ENCODE data around the gene GLB1L2.
"Not testable (repeated sequence)": the region's sequence is repeated elsewhere in the genome, so short reads cannot be mapped to it uniquely, and the experiment has no call there.

The GLB1L2 gene

GRCh38 chr11:134313821-134314607, 17.8 kb upstream of the GLB1L2 start:
- Histone ChIP-seq H3K4me2 (ENCODE audit: low read length) (no peak overlapping the region), H3K4me1 (ENCODE audit: insufficient read depth, low read length, severe bottlenecking) (no peaks in the 10 kb centered on the region), H2AFZ (ENCODE audit: low read length) (no peak overlapping the region), H3F3A (ENCODE audit: insufficient read depth, low read length) (no peaks in the 10 kb centered on the region), H3K9ac (ENCODE audit: low read length) (no peak overlapping the region), H3K27ac (ENCODE audit: low read depth, low read length, poor library complexity, severe bottlenecking) (no peak overlapping the region), H3K9me2 (ENCODE audit: low read depth, low read length) (no peaks in the 10 kb centered on the region), H3K36me3 (ENCODE audit: insufficient read depth, low read length) (no peaks in the 10 kb centered on the region), H3K9me3 (ENCODE audit: low read length) (no peaks in the 10 kb centered on the region), H3K79me2 (ENCODE audit: insufficient read depth, low read length) (no peaks in the 10 kb centered on the region), H4K20me1 (ENCODE audit: insufficient read depth, low read length) (no peaks in the 10 kb centered on the region), H3K27me3 (ENCODE audit: insufficient read depth, low read length) (no peaks in the 10 kb centered on the region), H3K4me3 (ENCODE audit: low read depth, low read length, poor library complexity, severe bottlenecking) (no peak overlapping the region)
- TF ChIP-seq CTCF (IDR thresholded peaks at IDR 0.05; ENCODE audit: low read length) (no peak), EZH2 (IDR thresholded peaks at IDR 0.05; ENCODE audit: borderline replicate concordance, low read length) (no peak)

DNA sequence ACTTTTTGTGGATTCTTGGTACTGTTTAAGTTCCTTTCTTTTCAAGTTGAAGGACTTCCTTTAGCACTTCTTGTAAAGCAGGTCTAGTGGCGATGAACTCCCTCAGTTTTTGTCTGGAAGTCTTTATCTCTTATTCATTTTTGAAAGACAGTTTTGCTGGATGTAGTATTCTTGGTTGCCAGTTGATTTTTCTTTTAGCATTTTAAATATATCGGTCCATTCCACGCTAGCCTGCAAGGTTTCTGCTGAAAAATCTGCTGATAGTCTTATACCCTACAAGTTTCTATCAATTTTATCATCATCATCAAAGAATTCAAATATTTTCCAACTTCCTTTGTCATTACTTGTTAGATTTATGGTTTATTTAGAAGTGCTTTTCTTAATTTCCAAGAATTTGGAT, 14.7 kb upstream of the GLB1L2 start:
- Histone ChIP-seq H3K4me2 (ENCODE audit: low read length) (no peak overlapping the region), H3K36me3 (ENCODE audit: insufficient read depth, low read length) (no peaks in the 10 kb centered on the region), H3K9me2 (ENCODE audit: low read depth, low read length) (no peaks in the 10 kb centered on the region), H3K27me3 (ENCODE audit: insufficient read depth, low read length) (no peaks in the 10 kb centered on the region), H3F3A (ENCODE audit: insufficient read depth, low read length) (no peaks in the 10 kb centered on the region), H3K79me2 (ENCODE audit: insufficient read depth, low read length) (no peaks in the 10 kb centered on the region), H3K9ac (ENCODE audit: low read length) (no peak overlapping the region), H3K4me1 (ENCODE audit: insufficient read depth, low read length, severe bottlenecking) (no peaks in the 10 kb centered on the region), H3K4me3 (ENCODE audit: low read depth, low read length, poor library complexity, severe bottlenecking) (no peak overlapping the region), H4K20me1 (ENCODE audit: insufficient read depth, low read length) (no peaks in the 10 kb centered on the region), H3K27ac (ENCODE audit: low read depth, low read length, poor library complexity, severe bottlenecking) (no peak overlapping the region), H2AFZ (ENCODE audit: low read length) (no peak overlapping the region), H3K9me3 (ENCODE audit: low read length) (no peaks in the 10 kb centered on the region)
- no peak for TF ChIP-seq CTCF (IDR thresholded peaks at IDR 0.05; ENCODE audit: low read length)

DNA sequence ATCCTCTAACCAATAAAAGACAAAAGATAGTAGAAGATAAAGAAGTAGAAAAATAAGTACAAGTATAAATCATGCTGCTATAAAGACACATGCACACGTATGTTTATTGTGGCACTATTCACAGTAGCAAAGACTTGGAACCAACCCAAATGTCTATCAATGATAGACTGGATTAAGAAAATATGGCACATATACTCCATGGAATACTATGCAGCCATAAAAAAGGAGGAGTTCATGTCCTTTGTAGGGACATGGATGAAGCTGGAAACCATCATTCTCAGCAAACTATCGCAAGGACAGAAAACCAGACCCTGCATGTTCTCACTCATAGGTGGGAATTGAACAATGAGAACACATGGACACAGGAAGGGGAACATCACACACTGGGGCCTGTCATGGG, 10.4 kb upstream of the GLB1L2 start:
- not testable (repeated sequence) for H3K4me3 ChIP-seq (ENCODE audit: low read depth, low read length, poor library complexity, severe bottlenecking)

DNA sequence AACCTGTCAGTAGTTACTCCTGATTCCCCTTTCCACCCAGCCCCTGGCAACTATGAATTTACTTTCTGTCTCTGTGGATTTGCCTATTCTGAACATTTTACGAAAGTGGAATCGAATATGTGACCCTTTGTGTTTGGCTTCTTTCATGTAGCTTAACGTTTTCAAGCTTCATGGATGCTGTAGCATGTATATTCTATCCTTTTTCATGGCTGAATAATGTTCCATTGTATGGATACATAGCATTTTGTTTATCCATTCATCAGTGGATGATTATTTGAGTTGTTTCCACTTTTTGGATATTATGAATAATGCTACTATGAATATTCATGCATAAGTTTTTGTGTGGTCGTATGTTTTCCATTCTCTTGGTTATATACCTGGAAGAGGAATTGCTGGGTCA, 9.2 kb upstream of the GLB1L2 start:
- H4K20me1 ChIP-seq (ENCODE audit: insufficient read depth, low read length), result no peaks in the 10 kb centered on the region
- no peak overlapping the region for H3K9ac ChIP-seq (ENCODE audit: low read length)
- H3F3A ChIP-seq (ENCODE audit: insufficient read depth, low read length), result no peaks in the 10 kb centered on the region
- no peaks in the 10 kb centered on the region for H3K36me3 ChIP-seq (ENCODE audit: insufficient read depth, low read length)
- H3K4me3 ChIP-seq (ENCODE audit: low read depth, low read length, poor library complexity, severe bottlenecking), result no peak overlapping the region
- no peaks in the 10 kb centered on the region for H3K9me2 ChIP-seq (ENCODE audit: low read depth, low read length)
- H3K79me2 ChIP-seq (ENCODE audit: insufficient read depth, low read length), result no peaks in the 10 kb centered on the region
- H2AFZ ChIP-seq (ENCODE audit: low read length), result no peak overlapping the region
- H3K4me2 ChIP-seq (ENCODE audit: low read length), result no peak overlapping the region
- H3K27me3 ChIP-seq (ENCODE audit: insufficient read depth, low read length), result no peaks in the 10 kb centered on the region
- no peaks in the 10 kb centered on the region for H3K4me1 ChIP-seq (ENCODE audit: insufficient read depth, low read length, severe bottlenecking)
- H3K27ac ChIP-seq (ENCODE audit: low read depth, low read length, poor library complexity, severe bottlenecking), result no peak overlapping the region
- no peaks in the 10 kb centered on the region for H3K9me3 ChIP-seq (ENCODE audit: low read length)
- TF ChIP-seq CTCF (IDR thresholded peaks at IDR 0.05; ENCODE audit: low read length) (no peak), EZH2 (IDR thresholded peaks at IDR 0.05; ENCODE audit: borderline replicate concordance, low read length) (no peak)

More for the DNA sequence above, 10.4 kb upstream of the GLB1L2 start:
- not testable (repeated sequence) for H2AFZ ChIP-seq (ENCODE audit: low read length); H3F3A ChIP-seq (ENCODE audit: insufficient read depth, low read length); H3K36me3 ChIP-seq (ENCODE audit: insufficient read depth, low read length); H3K27me3 ChIP-seq (ENCODE audit: insufficient read depth, low read length); H3K4me1 ChIP-seq (ENCODE audit: insufficient read depth, low read length, severe bottlenecking); H3K27ac ChIP-seq (ENCODE audit: low read depth, low read length, poor library complexity, severe bottlenecking); H3K79me2 ChIP-seq (ENCODE audit: insufficient read depth, low read length); H3K4me2 ChIP-seq (ENCODE audit: low read length); H3K9me3 ChIP-seq (ENCODE audit: low read length); H4K20me1 ChIP-seq (ENCODE audit: insufficient read depth, low read length); H3K9ac ChIP-seq (ENCODE audit: low read length); H3K9me2 ChIP-seq (ENCODE audit: low read depth, low read length)
